DMS 273 (cell line): Measurements from ENCODE around the gene FXR2.

Source experiments
- DNase-seq: peaks from one replicate; lab custom pipeline; 2025; ENCODE audit not compliant: unreplicated experiment; lab: John Stamatoyannopoulos, UW

The FXR2 gene

GRCh38 chr17:7589204-7589868 lies 25.4 kb downstream of the FXR2 start:
- DNase-seq = peak; percentile 81

- DNase-seq = no peak
Measured at GRCh38 chr17:7588553-7589203, 26.0 kb downstream of the FXR2 start.

- DNase-seq = no peak
Measured at GRCh38 chr17:7587420-7588151, 27.1 kb downstream of the FXR2 start.

GRCh38 chr17:7586673-7587419 lies 27.9 kb downstream of the FXR2 start:
- peak; percentile 52 for DNase-seq

GRCh38 chr17:7583253-7584109 lies 31.2 kb downstream of the FXR2 start, which contains the start of gene MPDU1:
TSS of gene MPDU1 (plus strand) at chr17:7583852. CDS start at chr17:7583863, 11 bp downstream.
- DNase-seq = peak; percentile 97

GRCh38 chr17:7582396-7583252 lies 32.1 kb downstream of the FXR2 start:
- no peak for DNase-seq

- DNase-seq = no peak
Measured at GRCh38 chr17:7580604-7581575, 33.8 kb downstream of the FXR2 start.

GRCh38 chr17:7579834-7580603 lies 34.7 kb downstream of the FXR2 start:
- DNase-seq = peak; percentile 73

GRCh38 chr17:7579001-7579833 lies 35.5 kb downstream of the FXR2 start, which contains the start of gene CD68:
TSS of gene CD68 (plus strand) at chr17:7579638. CDS start at chr17:7579678, 40 bp downstream.
- peak; percentile 83 for DNase-seq

GRCh38 chr17:7577327-7578199 lies 37.1 kb downstream of the FXR2 start:
- peak; percentile 28 for DNase-seq

- DNase-seq = peak; percentile 33
Measured at GRCh38 chr17:7576432-7576937, 38.2 kb downstream of the FXR2 start.

- DNase-seq = no peak
Measured at GRCh38 chr17:7575959-7576358, 38.7 kb downstream of the FXR2 start.

GRCh38 chr17:7575481-7575883 lies 39.2 kb downstream of the FXR2 start:
- DNase-seq = no peak

- no peak for DNase-seq
Measured at GRCh38 chr17:7574176-7574953, 40.3 kb downstream of the FXR2 start.
